Activated CD4-positive, alpha-beta T cell treated with anti-CD3 and anti-CD28 coated beads, Interleukin-2, Interleukin-6, amounts not matched to agents 100 ng/mL and 50 ng/mL, durations not matched to agents 16 hours and 8 hours (primary cell): ENCODE data around the gene LOXL4.

Experiments
- DNase-seq: peaks from one replicate; pipeline ENCODE4 v3.0.0-alpha.2; 2020

LOXL4 gene

GRCh38 chr10:98263088-98263487, 4.9 kb downstream of the LOXL4 start:
- DNase-seq = no peak

DNA sequence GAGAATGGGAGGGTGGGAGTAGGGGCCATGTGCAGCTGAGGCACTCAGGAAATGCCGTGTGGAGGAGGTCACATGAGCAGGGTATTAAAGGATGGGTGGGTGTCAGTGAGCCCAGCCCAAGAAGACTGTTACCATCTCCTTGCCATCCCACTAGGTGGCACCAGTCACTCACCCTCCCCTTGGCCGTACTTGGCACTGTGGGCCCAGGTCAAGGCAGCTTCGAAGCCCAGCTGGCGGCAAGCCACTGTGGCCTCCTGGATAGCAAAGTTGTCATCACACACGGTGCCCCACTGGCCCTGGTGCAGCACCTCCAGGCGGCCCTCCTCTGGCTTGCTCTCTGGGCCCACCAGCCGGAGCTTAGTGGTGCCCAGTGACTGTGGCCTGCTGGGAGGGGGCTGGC, 5.4 kb downstream of the LOXL4 start:
- peak; percentile 43 for DNase-seq

DNA sequence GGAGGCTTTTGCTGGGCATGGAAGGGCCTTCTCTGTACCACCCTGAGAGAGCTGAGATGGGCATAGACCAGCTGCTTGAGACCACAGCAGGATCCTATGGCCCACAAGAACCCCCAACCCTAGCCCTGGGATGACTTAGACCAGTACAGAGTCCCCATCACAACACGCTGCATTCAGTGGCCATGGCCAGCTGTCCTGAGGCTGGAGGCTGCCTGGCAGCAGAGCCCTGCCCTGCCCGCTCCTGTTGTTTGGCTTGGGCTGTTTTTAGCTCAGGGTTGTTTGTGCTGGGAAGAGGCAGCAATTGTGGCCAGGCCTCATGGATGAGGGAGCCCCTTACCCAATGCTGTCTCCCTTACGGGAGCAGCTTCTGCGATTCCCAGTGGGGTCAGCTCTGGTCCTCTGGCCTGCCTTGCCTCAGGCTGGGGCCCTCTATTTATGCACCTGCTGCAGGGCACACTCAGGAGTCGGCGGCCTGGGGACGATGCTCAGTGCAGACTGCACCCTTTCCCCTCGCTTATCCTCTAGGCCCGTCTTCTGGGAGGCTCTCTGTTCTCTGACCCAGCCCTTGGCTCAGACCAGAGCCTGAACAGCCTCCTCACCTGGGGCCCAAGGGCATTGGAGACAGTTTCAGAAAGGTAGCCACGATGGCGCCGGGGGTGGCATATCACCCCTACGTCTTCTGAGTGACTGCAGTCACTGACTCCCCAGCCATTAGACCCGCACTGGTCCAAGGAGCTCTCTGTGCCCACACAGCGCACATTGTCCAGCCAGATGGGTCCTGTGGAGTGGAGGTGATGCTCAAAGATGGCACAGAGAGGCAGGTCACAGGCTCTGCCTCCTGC, 6.3 kb downstream of the LOXL4 start:
- DNase-seq = no peak

DNA sequence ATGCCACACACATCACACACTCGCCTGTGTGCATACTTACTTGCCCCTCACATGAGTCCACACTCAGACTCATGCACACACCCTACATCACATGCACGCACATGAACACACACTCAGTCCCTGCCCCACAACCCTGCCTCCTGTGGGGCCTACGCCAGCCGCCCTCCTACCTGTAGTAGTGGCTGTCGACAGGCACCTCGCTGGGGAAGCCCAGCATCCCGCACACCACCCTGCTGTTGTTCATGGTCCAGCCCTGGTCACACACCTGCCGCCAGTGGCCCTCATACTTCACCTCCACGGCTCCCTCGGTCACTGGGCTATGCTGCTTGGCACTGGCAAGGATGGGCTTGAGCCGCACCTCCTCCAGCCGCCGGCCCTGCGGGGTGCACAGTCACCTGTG, 7.2 kb downstream of the LOXL4 start:
- DNase-seq = no peak

DNA sequence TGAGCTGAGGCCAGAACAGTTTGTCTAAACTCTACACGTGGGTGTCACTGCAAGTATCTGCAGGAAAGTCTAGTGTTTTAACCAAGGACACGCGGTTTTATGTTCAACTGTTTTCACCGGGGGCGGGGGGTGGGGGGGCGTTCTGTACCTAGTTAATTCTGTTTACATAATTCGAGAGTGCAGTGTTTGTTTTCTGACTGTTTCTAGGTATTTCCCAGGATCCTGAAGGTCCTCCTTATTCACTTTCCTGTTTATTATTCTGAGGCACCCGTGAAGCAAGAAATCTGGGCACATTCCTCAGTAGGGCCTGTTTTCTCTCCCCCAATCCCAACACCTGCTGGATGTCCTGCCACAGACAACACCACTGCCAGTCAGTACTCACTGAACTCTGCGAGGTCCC, 7.6 kb downstream of the LOXL4 start:
- DNase-seq = no peak

DNA sequence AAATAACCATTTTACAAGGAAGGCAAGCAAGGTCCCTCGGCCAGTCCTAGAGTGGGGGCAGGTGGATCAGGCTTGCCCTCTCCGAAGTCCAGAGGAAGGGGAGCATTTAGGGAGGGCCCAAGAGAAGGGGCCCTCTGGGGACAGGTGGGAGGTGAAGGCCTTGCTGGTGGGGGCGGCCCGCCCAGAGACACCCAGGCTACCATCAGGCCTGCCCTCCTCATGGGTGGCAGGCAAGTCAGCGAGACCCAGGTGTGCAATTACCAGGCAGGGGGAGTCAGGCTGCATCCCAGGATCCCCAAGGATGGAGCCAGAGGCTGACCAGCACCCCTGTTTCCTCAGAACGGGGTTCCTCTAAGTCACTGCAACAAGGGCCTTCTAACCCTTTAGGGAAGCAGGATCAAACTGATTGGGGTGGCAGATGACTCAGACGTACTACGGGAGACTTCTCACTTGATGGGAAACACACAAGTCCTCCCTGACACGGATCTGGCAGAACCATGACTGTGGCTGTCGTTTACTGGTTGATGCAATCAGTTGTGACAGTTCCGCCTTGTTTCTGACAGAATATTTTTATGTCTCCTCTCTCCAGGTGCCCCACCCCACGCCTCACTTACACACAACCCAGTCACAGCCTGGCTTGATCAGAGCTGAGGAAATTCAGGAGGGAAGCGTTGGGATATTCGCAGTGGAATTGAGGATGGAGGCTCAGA, 8.2 kb downstream of the LOXL4 start:
- no peak for DNase-seq

- no peak for DNase-seq
Observed at GRCh38 chr10:98258683-98259454, 9.1 kb downstream of the LOXL4 start.

- no peak for DNase-seq
Observed at GRCh38 chr10:98257961-98258360, 10.0 kb downstream of the LOXL4 start.

GRCh38 chr10:98257198-98257597, 10.8 kb downstream of the LOXL4 start:
- DNase-seq = no peak

DNA sequence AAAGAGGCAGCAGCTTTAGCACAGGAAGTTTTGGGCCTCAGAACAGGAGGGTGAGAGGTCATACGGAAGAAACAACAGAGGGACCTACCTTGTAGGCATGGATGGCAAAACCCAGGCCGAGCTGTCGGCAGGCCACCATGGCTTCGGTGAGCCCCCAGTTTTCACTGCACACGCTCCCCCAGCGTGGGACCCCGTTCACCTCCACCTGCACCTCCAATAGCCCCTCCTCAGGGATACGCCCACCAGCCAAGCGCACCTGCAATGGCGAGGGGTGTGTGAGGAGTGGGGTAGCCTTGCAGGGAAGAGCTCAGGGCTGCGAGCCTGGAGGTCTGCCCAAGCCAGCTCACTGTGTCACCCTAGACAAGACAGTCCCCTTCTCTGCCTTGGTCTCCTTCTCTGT, 11.3 kb downstream of the LOXL4 start:
- DNase-seq = no peak

GRCh38 chr10:98255146-98255877, 12.7 kb downstream of the LOXL4 start:
- DNase-seq = no peak

GRCh38 chr10:98254234-98254974, 13.6 kb downstream of the LOXL4 start:
- DNase-seq = no peak

DNA sequence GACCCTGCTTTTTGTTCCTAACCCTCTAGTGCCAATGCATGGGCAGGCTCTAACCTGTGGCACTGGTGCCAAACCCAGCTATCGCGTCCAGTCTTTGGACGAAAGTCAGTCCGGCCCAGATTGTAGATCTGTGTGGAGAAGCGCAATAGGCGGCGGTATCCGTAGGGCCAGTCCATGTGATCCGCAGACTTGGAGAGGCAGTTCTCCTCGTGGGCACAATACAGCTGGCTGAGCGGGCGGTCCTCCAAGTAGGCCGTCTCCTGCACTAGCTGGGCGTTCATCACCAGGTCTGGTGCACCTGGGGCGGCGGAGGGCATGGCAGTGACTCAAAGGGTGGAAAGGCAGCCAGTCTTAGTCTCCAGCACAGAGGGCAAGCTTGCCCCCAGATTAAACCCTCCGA, 14.5 kb downstream of the LOXL4 start:
- DNase-seq = no peak

GRCh38 chr10:98252464-98252863, 15.5 kb downstream of the LOXL4 start:
- no peak for DNase-seq

- DNase-seq = no peak
Observed at GRCh38 chr10:98251399-98251798, 16.6 kb downstream of the LOXL4 start.

DNA sequence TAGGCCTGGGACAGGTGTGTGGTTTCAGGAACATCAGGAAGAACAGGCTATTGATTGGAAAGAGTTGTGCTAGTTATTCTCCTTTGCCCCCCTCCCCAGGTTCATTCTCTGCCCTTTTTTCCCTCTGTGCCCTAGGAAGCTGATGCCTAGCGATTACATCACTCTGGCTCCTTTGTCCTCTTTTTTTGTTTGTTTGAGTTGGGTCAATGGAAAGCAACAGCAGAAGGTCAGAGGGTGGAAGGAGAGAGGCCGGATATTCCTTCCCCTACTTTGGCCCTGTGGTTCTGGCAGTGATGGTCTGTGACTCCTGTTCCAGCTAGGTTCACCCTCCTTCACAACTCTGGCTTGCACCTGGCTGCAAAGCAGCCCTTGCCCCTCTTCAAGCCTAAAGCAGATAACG, 18.9 kb downstream of the LOXL4 start:
- DNase-seq = no peak

DNA sequence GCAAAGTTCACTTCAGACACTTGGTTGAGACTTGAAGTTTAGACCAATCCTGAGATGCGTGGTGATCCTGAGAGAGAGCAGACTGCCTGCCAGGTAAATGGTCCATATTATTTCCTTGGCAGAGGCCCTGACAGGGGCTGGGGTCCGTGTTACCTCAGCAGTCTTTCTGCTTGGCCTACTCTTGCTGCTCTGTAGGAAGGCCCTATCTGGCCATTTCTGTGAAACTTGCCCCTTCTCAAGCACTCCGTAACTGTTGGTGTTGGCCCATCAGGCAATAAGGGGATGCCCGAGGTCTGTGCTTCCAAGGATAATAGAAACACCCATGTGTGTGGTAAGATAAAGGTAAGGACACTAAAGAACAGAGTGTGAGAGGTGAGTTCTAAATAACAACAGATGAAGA, 20.0 kb downstream of the LOXL4 start:
- DNase-seq = no peak

- no peak for DNase-seq
Observed at GRCh38 chr10:98246911-98247805, 20.8 kb downstream of the LOXL4 start.

DNA sequence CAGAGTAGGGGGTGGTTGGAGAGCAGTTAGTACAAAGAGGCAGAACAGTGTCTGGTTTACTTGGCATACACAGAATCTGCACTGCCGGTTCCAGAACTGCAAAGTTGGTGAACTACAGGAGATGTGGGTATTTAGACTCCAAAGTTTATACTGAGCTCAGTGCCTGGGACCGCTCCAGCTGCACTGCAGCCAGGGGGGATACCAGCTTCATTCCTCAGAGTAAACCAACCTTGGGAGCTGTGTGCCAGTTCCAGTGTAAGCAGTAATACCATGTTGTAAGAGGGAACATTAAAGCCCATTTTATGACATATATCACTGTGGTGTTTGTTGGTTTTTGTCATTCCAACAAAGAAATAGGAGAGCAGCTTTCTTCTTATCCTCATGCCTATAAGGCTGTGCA, 23.4 kb downstream of the LOXL4 start:
- DNase-seq = no peak

GRCh38 chr10:98244141-98244540, 23.9 kb downstream of the LOXL4 start:
- no peak for DNase-seq

DNA sequence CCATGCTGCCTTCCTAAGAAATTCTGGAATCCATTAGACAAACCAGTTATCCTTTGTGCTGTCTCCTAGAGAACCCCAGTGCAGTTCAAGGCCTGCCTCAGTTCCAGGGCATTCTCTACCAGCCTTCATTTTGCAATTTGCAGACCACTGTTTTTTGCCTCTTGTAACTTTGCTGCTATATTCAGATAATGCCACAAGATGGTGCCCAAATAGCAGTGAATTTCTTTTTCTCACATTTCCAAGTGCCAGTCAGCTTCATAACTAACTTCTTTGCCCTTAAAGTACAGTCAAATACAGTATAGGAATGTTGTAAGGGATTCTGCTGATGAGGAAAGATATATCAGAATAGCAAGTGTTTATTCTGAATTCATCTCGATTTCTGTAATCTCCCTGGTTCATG, 25.2 kb downstream of the LOXL4 start:
- no peak for DNase-seq
